Peyer's patch (tissue), 4 donors: ENCODE measurements around the gene PLEKHN1.

Source experiments
- CTCF ChIP-seq, 6 experiments: fragments of 450-650 bp in 4 of 6; fragments of 200-600 bp in 2 of 6; sonication (generic) in 1 of 6; IDR thresholded peaks; one replicate each; pipeline ENCODE4 v1.5.1; 2017 to 2019; ENCODE audit warnings: antibody characterized with exemption in 6 of 6, mild to moderate bottlenecking in 3 of 6, moderate library complexity in 1 of 6
- POLR2A ChIP-seq, 2 donors: fragments of 450-650 bp; IDR thresholded peaks; one replicate each; pipeline ENCODE4 v1.5.1; 2017; ENCODE audit warnings: antibody characterized with exemption in 2 of 2, mild to moderate bottlenecking in 2 of 2, moderate library complexity in 2 of 2

- TF ChIP-seq CTCF (IDR thresholded peaks at IDR 0.05) (no peak), POLR2A (IDR thresholded peaks at IDR 0.05) (no peak)
Measured at GRCh38 chr1:950268-950667, 16.0 kb upstream of the PLEKHN1 start.
